ENCODE results near the gene TTPAL.

DNA sequence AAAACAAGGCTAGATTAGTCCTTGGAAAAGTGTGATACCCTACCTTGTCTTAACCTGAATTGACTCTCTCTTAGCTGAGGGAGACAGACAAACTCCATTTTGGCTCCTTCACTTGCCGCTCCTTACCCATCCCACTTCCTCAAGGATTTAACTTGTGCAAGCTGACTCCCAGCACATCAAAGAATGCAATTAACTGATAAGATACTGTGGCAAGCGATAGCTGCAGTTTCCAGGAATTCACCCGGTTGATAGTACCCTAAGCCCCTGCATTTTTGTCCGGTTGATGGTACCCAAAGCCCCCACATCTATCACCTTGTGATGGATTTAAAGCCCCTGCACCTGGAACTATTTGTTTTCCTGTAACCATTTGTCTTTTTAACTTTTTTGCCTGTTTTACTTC is 48.1 kb downstream of the TTPAL start:
- TF ChIP-seq CEBPB (IDR thresholded peaks at IDR 0.05; ENCODE audit: borderline replicate concordance in 1 of 2, low read depth in 2 of 2, low read length in 2 of 2) (no peak), NRF1 (conservative IDR thresholded peaks at IDR 0.05; ENCODE audit: low read depth, low read length) (no peak), POLR2A (IDR thresholded peaks at IDR 0.05; ENCODE audit: low read depth, low read length) (no peak), FOXK2 (IDR thresholded peaks at IDR 0.05) (no peak)
- TF ChIP-seq, protein P1, sequence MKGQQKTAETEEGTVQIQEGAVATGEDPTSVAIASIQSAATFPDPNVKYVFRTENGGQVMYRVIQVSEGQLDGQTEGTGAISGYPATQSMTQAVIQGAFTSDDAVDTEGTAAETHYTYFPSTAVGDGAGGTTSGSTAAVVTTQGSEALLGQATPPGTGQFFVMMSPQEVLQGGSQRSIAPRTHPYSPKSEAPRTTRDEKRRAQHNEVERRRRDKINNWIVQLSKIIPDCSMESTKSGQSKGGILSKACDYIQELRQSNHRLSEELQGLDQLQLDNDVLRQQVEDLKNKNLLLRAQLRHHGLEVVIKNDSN (IDR thresholded peaks at IDR 0.05; ENCODE audit: borderline replicate concordance, extremely low read length, insufficient read depth, low read depth, low read length), result no peak

All from GM12878 (cell line).